NCI-H69 (cell line): ENCODE results near the gene MT1F.

ENCODE experiments used
- DNase-seq: peaks from one replicate; lab custom pipeline; 2025; lab: John Stamatoyannopoulos, UW

Gene MT1F

DNA sequence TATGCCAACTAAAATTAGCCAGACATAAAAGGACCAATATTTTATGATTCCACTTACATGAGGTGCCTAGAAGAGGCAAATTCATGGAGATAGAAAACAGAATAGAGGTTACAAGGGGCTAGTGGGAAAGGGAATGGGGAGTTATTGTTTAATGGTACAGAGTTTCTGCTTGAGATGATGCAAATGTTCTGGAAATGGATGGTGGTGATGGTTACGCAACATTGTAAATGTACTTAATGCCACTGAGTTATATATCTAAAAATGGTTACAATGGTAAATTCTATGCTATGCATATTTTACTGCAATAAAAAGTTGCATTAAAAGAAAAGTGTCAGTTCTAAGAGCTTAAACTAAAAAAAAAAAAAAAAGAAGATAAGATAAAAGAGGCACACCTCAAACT is 42.4 kb downstream of the MT1F start:
- DNase-seq = no peak

DNA sequence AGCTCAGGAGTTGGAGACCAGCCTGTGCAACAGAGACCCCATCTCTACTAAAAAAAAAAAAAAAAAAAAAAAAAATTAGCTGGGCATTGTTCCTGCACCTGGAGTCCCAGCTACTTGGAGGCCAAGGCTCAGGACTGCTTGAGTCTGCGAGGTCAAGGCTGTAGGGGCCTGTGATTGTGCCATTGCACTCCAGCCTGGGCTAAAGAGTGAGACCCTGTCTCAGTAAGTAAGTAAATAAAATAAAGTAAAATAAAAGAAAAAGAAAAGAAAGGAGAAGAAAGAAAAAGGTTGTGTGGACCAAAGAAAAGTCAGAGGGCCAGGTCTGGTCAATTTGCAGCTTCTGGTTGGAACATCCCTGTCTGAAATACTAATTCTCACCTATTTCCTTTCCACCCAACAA is 42.9 kb downstream of the MT1F start:
- no peak for DNase-seq

DNA sequence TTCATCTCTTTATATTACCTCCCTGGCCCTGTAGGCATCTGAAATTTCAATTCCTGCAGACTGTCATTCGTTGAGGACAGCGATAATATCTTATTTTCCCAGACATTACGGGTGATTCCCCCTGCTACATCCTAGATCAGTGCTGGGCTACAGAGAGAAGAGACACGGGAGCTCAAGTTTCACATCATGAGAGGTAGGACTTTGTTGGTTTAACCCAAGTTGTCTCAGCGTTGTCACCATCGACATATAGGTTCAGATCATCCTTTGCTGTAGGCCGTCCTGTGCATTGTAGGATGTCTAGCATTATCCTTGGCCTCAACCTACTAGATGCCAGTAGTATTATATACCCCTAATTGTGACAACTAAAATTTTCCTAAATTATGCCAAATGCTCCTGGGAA is 43.8 kb downstream of the MT1F start:
- no peak for DNase-seq

DNA sequence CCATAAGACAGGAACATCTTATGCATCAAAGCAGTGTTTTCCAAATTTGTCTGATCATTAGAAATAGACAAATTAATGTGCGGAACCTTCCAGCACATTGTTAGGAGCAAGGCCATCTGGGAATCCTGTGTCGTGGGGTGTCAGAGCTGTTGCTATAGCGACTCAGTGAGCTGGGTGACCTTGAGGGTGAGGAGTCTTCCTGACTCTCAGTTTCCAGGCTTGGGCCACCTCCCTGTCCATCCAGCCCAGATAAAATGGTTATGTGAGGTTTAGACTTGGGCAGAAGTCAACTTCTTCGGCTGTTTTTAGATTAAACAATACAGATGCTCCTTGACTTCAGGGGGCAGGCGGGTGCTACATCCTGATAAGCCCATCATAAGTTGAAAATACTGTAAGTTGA is 45.1 kb downstream of the MT1F start:
- no peak for DNase-seq
